B cell (primary cell): ENCODE data around the gene RIC8B. TPM values are rescaled to one million over a fixed set of nuclear protein-coding genes. Genes with fewer than 3 reads are reported as not detected.

ENCODE experiments used
- ATAC-seq: fragments of 200-7000 bp; cut with Tn5 transposase; one replicate; pipeline ENCODE4 v1.10.0; 2021; ENCODE audit warnings: low read depth, mild to moderate bottlenecking, moderate number of reproducible peaks, moderate library complexity
- CTCF ChIA-PET: fragments of 350-600 bp; sonication (Branson Sonifier 250); formaldehyde crosslinking; loops from one replicate; lab custom pipeline; 2021; ENCODE audit warnings: antibody characterized with exemption, inconsistent platforms; lab: Charles Lee
- POLR2A ChIA-PET: fragments of 350-600 bp; sonication (Branson Sonifier 250); formaldehyde crosslinking; loops from one replicate; lab custom pipeline; 2021; ENCODE audit warnings: antibody characterized with exemption; lab: Charles Lee
- DNase-seq: peaks from one replicate; pipeline ENCODE4 v3.0.0; 2013
- H2AFZ ChIP-seq: 2 replicates; pipeline ENCODE4 v1.6.1; 2012; ENCODE audit warnings: mild to moderate bottlenecking, low read depth, low read length; ENCODE audit not compliant: insufficient read depth, poor library complexity, severe bottlenecking
- H3K27ac ChIP-seq, 2 donors: 1 replicate in 1 of 2; 2 replicates in 1 of 2; pipeline ENCODE4 v1.5.1; 2012 to 2013; ENCODE audit warnings: low read length in 2 of 2, mild to moderate bottlenecking in 2 of 2, moderate library complexity in 1 of 2
- H3K27me3 ChIP-seq, 4 experiments: fragments of 200-600 bp in 1 of 4; sonication (generic) in 1 of 4; replicated peaks in 1 of 4; 1 replicate in 2 of 4; 2 replicates in 2 of 4; pipeline versions ENCODE4 v1.6.1 to v1.7.0; 2013 to 2016; ENCODE audit warnings: low read length in 3 of 4, mild to moderate bottlenecking in 2 of 4, mixed read lengths in 1 of 4, moderate library complexity in 1 of 4; ENCODE audit not compliant: insufficient read depth in 4 of 4, control insufficient read depth in 3 of 4; ENCODE audit errors: control extremely low read depth in 1 of 4
- H3K36me3 ChIP-seq, 2 experiments: replicated peaks in 1 of 2; 1 replicate in 1 of 2; 2 replicates in 1 of 2; pipeline versions ENCODE4 v1.6.1 to v1.7.1; 2013; ENCODE audit warnings: low read length in 1 of 2; ENCODE audit not compliant: insufficient read depth in 2 of 2, control insufficient read depth in 1 of 2; ENCODE audit errors: control extremely low read depth in 1 of 2, extremely low read depth in 1 of 2
- H3K4me1 ChIP-seq, 2 donors: fragments of 200-600 bp in 1 of 2; sonication (generic) in 1 of 2; 1 replicate in 1 of 2; 2 replicates in 1 of 2; pipeline versions ENCODE4 v1.5.1 to v1.6.1; 2013 to 2017; ENCODE audit warnings: low read length in 2 of 2; ENCODE audit not compliant: control insufficient read depth in 2 of 2, insufficient read depth in 2 of 2
- H3K4me2 ChIP-seq: replicated peaks from 2 replicates; pipeline ENCODE3; 2012; ENCODE audit warnings: mild to moderate bottlenecking, low read depth, low read length; ENCODE audit not compliant: poor library complexity, severe bottlenecking
- H3K4me3 ChIP-seq, 5 experiments: fragments of 200-600 bp in 1 of 5; sonication (generic) in 1 of 5; 1 replicate in 3 of 5; 2 replicates in 2 of 5; pipeline versions ENCODE4 v1.5.1 to v1.7.0; 2011 to 2016; ENCODE audit warnings: low read length in 4 of 5, mild to moderate bottlenecking in 4 of 5, low read depth in 2 of 5, control low read depth in 1 of 5, moderate library complexity in 1 of 5; ENCODE audit not compliant: insufficient read depth in 1 of 5; ENCODE audit errors: control extremely low read depth in 1 of 5, extremely low read depth in 1 of 5
- H3K79me2 ChIP-seq: fragments of 200-600 bp; sonication (generic); one replicate; pipeline ENCODE4 v1.6.0; 2016; ENCODE audit warnings: low read length; ENCODE audit not compliant: control insufficient read depth, insufficient read depth
- H3K9ac ChIP-seq: fragments of 200-600 bp; sonication (generic); 2 replicates; pipeline ENCODE4 v1.6.1; 2017; ENCODE audit warnings: mild to moderate bottlenecking, low read length, moderate library complexity
- H3K9me3 ChIP-seq, 3 donors: one replicate each; pipeline versions ENCODE4 v1.6.1 to v1.7.1; 2013; ENCODE audit warnings: low read length in 2 of 3; ENCODE audit not compliant: control insufficient read depth in 2 of 3, insufficient read depth in 1 of 3; ENCODE audit errors: control extremely low read depth in 1 of 3
- H4K20me1 ChIP-seq: 2 replicates; pipeline ENCODE4 v1.6.0; 2012; ENCODE audit warnings: mild to moderate bottlenecking, low read length; ENCODE audit not compliant: insufficient read depth, control insufficient read depth, poor library complexity, severe bottlenecking
- H3K27ac Mint-ChIP-seq: one replicate; pipeline ENCODE4 v1.8.0; 2021; ENCODE audit warnings: mixed read lengths
- H3K27me3 Mint-ChIP-seq: one replicate; pipeline ENCODE4 v1.8.0; 2021; ENCODE audit warnings: mixed read lengths
- H3K4me1 Mint-ChIP-seq: one replicate; pipeline ENCODE4 v1.8.0; 2021; ENCODE audit warnings: mixed read lengths
- H3K4me3 Mint-ChIP-seq: one replicate; pipeline ENCODE4 v1.8.0; 2021; ENCODE audit warnings: mixed read lengths
- H3K9me3 Mint-ChIP-seq: one replicate; pipeline ENCODE4 v1.8.0; 2022; ENCODE audit warnings: mixed read lengths; ENCODE audit not compliant: insufficient read depth
- CTCF ChIP-seq: fragments of 200-600 bp; IDR thresholded peaks from one replicate; pipeline ENCODE4 v1.8.0; 2022; ENCODE audit warnings: antibody characterized with exemption, mild to moderate bottlenecking
- EZH2 ChIP-seq: IDR thresholded peaks from 2 replicates; pipeline ENCODE4 v1.6.1; 2012; ENCODE audit warnings: borderline replicate concordance, low read depth, mild to moderate bottlenecking, moderate library complexity, low read length; ENCODE audit not compliant: insufficient read depth, poor library complexity, severe bottlenecking
- WGBS: methylation state at CpG from one replicate; pipeline ENCODE4 v1.1.5; 2013; ENCODE audit warnings: missing lambda C conversion rate; ENCODE audit not compliant: insufficient coverage; 5-methylcytosine and 5-hydroxymethylcytosine counted together
- intact Hi-C: fragments of 100-400 bp; cut with micrococcal nuclease; formaldehyde crosslinking; loops from one replicate; pipeline ENCODE4 v1.10.0; 2022
- polyA plus RNA-seq: library from polyadenylated mRNA; depleted of rRNA; stranded (reverse); fragments of >200 nt; gene quantifications from 2 replicates; pipeline ENCODE4 v1.2.3, GENCODE V29; 2012
- total RNA-seq, 2 donors: library from RNA; stranded (reverse); fragments of 120-200 nt in 1 of 2; gene quantifications; 1 replicate in 1 of 2; 2 replicates in 1 of 2; pipeline versions ENCODE4 v1.2.3 to v1.2.4, GENCODE V29; 2013 to 2022

Gene RIC8B
- total and polyA plus RNA-seq, 2 donors (not counting 1 experiment from before 2014, with no cell fraction given) = 3.0 to 14.8 TPM

DNA sequence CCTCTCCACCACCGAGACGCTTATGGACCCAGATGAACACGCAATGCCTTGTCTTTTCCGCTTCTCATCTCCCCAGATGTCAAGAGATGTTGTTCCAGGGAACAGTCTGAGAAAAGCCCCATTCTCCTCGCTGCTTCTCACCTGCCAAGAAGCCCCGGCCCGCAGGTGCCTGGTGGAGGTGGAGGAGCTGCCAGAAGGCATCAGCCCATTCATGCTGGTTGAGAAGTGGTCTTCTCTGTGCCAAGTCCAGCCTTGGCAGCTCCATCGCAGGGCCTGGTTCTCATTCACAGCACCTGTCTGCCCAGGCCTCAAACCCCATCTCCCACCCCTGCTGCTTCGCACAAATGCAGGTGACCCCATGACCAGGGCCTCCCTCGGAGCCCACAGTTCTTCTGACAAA is 139.0 kb downstream of the RIC8B start:
- no peak for TF ChIP-seq CTCF
- TF ChIP-seq EZH2 = no peak
- no peaks in the 10 kb centered on the region for H4K20me1 ChIP-seq
- Mint-ChIP-seq H3K4me1 (peaks cover 9% of the 10 kb centered on the region), H3K4me3 (no peak overlapping the region), H3K9me3 (no peaks in the 10 kb centered on the region), H3K27me3 (peaks cover 84% of the 10 kb centered on the region), H3K27ac (no peak overlapping the region)
- no peaks in the 10 kb centered on the region for H3K79me2 ChIP-seq
- H3K9me3 ChIP-seq = peaks cover 0 to 28% (median 4%) of the 10 kb centered on the region in 3 donors
- peaks cover 2 to 86% (median 83%) of the 10 kb centered on the region in 4 experiments for H3K27me3 ChIP-seq
- ATAC-seq = no peak
- H3K36me3 ChIP-seq = no peaks in the 10 kb centered on the region
- H2AFZ ChIP-seq = no peak overlapping the region
- H3K4me3 ChIP-seq = no peak overlapping the region
- no peak for DNase-seq
- no peak overlapping the region for H3K4me2 ChIP-seq
- ChIA-PET CTCF (interaction anchor here (0.6 kb wide), 1 partner anchor 32 kb away, joined by 3 read pairs; no protein-coding TSS in a partner anchor), POLR2A (no interaction called here)
- no peak overlapping the region for H3K9ac ChIP-seq
- no peak overlapping the region for H3K27ac ChIP-seq
- intact Hi-C loops = no loop called here
- WGBS = 95% methylated on average over 10 of the region's 10 CpGs
- H3K4me1 ChIP-seq = peaks cover 11 to 35% of the 10 kb centered on the region in 2 donors

DNA sequence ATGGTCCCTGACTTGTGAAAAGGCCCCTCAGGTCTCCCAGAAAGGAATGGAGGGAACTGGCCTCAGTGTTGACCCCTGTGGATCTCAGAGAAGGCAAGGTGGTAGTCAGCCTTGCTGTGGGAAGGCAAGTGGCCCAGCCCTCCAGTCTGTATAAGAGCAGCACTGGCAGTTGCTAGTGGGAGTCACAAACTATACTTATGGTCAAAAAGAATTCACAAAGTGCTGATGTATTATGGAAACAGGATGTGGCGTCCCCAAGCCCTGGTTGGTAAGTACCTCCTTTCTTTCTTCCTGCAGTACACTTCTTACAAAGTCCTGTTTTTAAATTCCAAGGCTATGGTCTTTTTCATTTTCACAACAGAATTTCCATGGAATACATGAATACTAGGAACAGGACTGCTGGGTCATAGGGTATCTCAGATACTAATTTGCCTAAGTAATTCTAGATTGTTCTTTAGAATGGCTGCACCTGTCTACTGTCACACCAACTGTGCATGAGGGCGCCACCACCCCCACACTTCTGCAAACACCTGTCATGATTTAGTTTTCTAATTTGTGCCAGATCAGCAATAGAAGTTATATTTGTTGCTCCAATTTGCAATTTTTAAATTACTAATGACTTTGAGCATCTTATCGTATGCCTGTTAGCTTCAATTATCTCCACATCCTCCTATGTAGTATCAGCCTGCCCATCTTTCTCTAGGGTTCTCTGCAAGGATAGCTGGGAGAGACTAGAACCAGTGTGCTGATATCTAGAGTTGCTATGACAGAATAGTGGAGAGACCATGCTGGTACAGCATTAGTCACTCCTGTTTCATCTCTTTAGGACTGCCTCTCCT is 140.5 kb downstream of the RIC8B start:
- POLR2A ChIA-PET = no interaction called here
- no peak overlapping the region for H2AFZ ChIP-seq
- no peak overlapping the region for H3K9ac ChIP-seq
- peaks cover 0 to 18% (median 4%) of the 10 kb centered on the region in 3 donors for H3K9me3 ChIP-seq
- H3K4me3 Mint-ChIP-seq = no peak overlapping the region
- H3K9me3 Mint-ChIP-seq = no peaks in the 10 kb centered on the region
- DNase-seq (no peak), ATAC-seq (no peak)
- H3K79me2 ChIP-seq = no peaks in the 10 kb centered on the region
- TF ChIP-seq CTCF = no peak
- no peak for TF ChIP-seq EZH2
- intact Hi-C loops = no loop called here
- H3K27ac Mint-ChIP-seq = no peak overlapping the region
- peaks cover 9% of the 10 kb centered on the region for H3K4me1 Mint-ChIP-seq
- peaks cover 9 to 39% of the 10 kb centered on the region in 2 donors for H3K4me1 ChIP-seq
- peaks cover 86% of the 10 kb centered on the region for H3K27me3 Mint-ChIP-seq
- no peak overlapping the region for H3K4me2 ChIP-seq
- H3K27me3 ChIP-seq = peaks cover 6 to 90% (median 84%) of the 10 kb centered on the region in 4 experiments
- no peak overlapping the region for H3K27ac ChIP-seq
- no peaks in the 10 kb centered on the region for H4K20me1 ChIP-seq
- no peak overlapping the region for H3K4me3 ChIP-seq
- WGBS = no CpG with 5 or more reads among the region's 3 CpGs
- CTCF ChIA-PET = no interaction called here
- no peaks in the 10 kb centered on the region for H3K36me3 ChIP-seq
